ENCODE results near the gene POLE.

The POLE gene

GRCh38 chr12:132659146-132659545 lies 28.0 kb downstream of the POLE start:
- no peak overlapping the region for H3K4me3 Mint-ChIP-seq
- DNase-seq (no peak), ATAC-seq (no peak)
- H3K36me3 Mint-ChIP-seq (ENCODE audit: low read depth), result peaks cover 67% of the 10 kb centered on the region
- no peak overlapping the region for H3K27ac Mint-ChIP-seq
- no peaks in the 10 kb centered on the region for H3K9me3 Mint-ChIP-seq
- no peaks in the 10 kb centered on the region for H3K27me3 Mint-ChIP-seq
- H3K4me1 Mint-ChIP-seq, result no peaks in the 10 kb centered on the region

- peaks cover 73% of the 10 kb centered on the region for H3K36me3 Mint-ChIP-seq (ENCODE audit: low read depth)
- H3K9me3 Mint-ChIP-seq, result no peaks in the 10 kb centered on the region
- DNase-seq (no peak), ATAC-seq (no peak)
- H3K27me3 Mint-ChIP-seq, result no peaks in the 10 kb centered on the region
- no peak overlapping the region for H3K4me3 Mint-ChIP-seq
- no peak overlapping the region for H3K27ac Mint-ChIP-seq
- H3K4me1 Mint-ChIP-seq, result no peaks in the 10 kb centered on the region
Measured at GRCh38 chr12:132658149-132658894, 28.8 kb downstream of the POLE start.

- Mint-ChIP-seq H3K27me3 (no peaks in the 10 kb centered on the region), H3K27ac (no peak overlapping the region), H3K4me3 (no peak overlapping the region), H3K4me1 (no peaks in the 10 kb centered on the region), H3K36me3 (ENCODE audit: low read depth) (peaks cover 68% of the 10 kb centered on the region), H3K9me3 (no peaks in the 10 kb centered on the region)
- DNase-seq (no peak), ATAC-seq (no peak)
Measured at GRCh38 chr12:132657004-132657727, 30.0 kb downstream of the POLE start.

- Mint-ChIP-seq H3K36me3 (ENCODE audit: low read depth) (peaks cover 62% of the 10 kb centered on the region), H3K27ac (no peak overlapping the region), H3K27me3 (no peaks in the 10 kb centered on the region), H3K9me3 (no peaks in the 10 kb centered on the region), H3K4me3 (no peak overlapping the region), H3K4me1 (no peaks in the 10 kb centered on the region)
- DNase-seq, result no peak
- no peak for ATAC-seq
Measured at GRCh38 chr12:132653567-132654290, 33.4 kb downstream of the POLE start.

- no peak for DNase-seq
- H3K27ac Mint-ChIP-seq, result no peak overlapping the region
- peaks cover 58% of the 10 kb centered on the region for H3K36me3 Mint-ChIP-seq (ENCODE audit: low read depth)
- ATAC-seq, result no peak
- no peaks in the 10 kb centered on the region for H3K9me3 Mint-ChIP-seq
- peaks cover 4% of the 10 kb centered on the region for H3K4me1 Mint-ChIP-seq
- H3K27me3 Mint-ChIP-seq, result no peaks in the 10 kb centered on the region
- H3K4me3 Mint-ChIP-seq, result no peak overlapping the region
Measured at GRCh38 chr12:132651444-132652100, 35.6 kb downstream of the POLE start.

GRCh38 chr12:132649226-132649945 lies 37.8 kb downstream of the POLE start:
- DNase-seq (no peak), ATAC-seq (no peak)
- Mint-ChIP-seq H3K36me3 (ENCODE audit: low read depth) (peaks cover 53% of the 10 kb centered on the region), H3K9me3 (no peaks in the 10 kb centered on the region), H3K27ac (no peak overlapping the region), H3K4me3 (no peak overlapping the region), H3K4me1 (peaks cover 4% of the 10 kb centered on the region), H3K27me3 (no peaks in the 10 kb centered on the region)

GRCh38 chr12:132648616-132649225 lies 38.4 kb downstream of the POLE start:
- Mint-ChIP-seq H3K36me3 (ENCODE audit: low read depth) (peaks cover 48% of the 10 kb centered on the region), H3K4me1 (peaks cover 4% of the 10 kb centered on the region), H3K27me3 (no peaks in the 10 kb centered on the region), H3K4me3 (no peak overlapping the region), H3K9me3 (no peaks in the 10 kb centered on the region), H3K27ac (no peak overlapping the region)
- DNase-seq, result no peak
- ATAC-seq, result no peak

GRCh38 chr12:132647858-132648257 lies 39.3 kb downstream of the POLE start:
- Mint-ChIP-seq H3K4me3 (no peak overlapping the region), H3K27me3 (no peaks in the 10 kb centered on the region), H3K36me3 (ENCODE audit: low read depth) (peaks cover 48% of the 10 kb centered on the region), H3K9me3 (no peaks in the 10 kb centered on the region), H3K27ac (no peak overlapping the region), H3K4me1 (peaks cover 4% of the 10 kb centered on the region)
- DNase-seq, result no peak
- ATAC-seq, result no peak

- DNase-seq, result no peak
- H3K27ac Mint-ChIP-seq, result no peak overlapping the region
- peaks cover 44% of the 10 kb centered on the region for H3K36me3 Mint-ChIP-seq (ENCODE audit: low read depth)
- no peaks in the 10 kb centered on the region for H3K27me3 Mint-ChIP-seq
- no peak for ATAC-seq
- H3K4me1 Mint-ChIP-seq, result peaks cover 4% of the 10 kb centered on the region
- H3K4me3 Mint-ChIP-seq, result no peak overlapping the region
- no peaks in the 10 kb centered on the region for H3K9me3 Mint-ChIP-seq
Measured at GRCh38 chr12:132646850-132647249, 40.3 kb downstream of the POLE start.

- peaks cover 6% of the 10 kb centered on the region for H3K4me1 Mint-ChIP-seq
- H3K27me3 Mint-ChIP-seq, result no peaks in the 10 kb centered on the region
- DNase-seq (no peak), ATAC-seq (no peak)
- no peak overlapping the region for H3K4me3 Mint-ChIP-seq
- no peaks in the 10 kb centered on the region for H3K9me3 Mint-ChIP-seq
- no peak overlapping the region for H3K27ac Mint-ChIP-seq
- H3K36me3 Mint-ChIP-seq (ENCODE audit: low read depth), result peaks cover 48% of the 10 kb centered on the region
Measured at GRCh38 chr12:132642846-132643835, 44.0 kb downstream of the POLE start.

GRCh38 chr12:132641811-132642650 lies 45.1 kb downstream of the POLE start:
- no peak for ATAC-seq
- DNase-seq, result no peak
- Mint-ChIP-seq H3K36me3 (ENCODE audit: low read depth) (peaks cover 51% of the 10 kb centered on the region), H3K4me3 (no peak overlapping the region), H3K9me3 (no peaks in the 10 kb centered on the region), H3K4me1 (peaks cover 3% of the 10 kb centered on the region), H3K27me3 (no peaks in the 10 kb centered on the region), H3K27ac (no peak overlapping the region)

GRCh38 chr12:132640936-132641335 lies 46.2 kb downstream of the POLE start:
- peaks cover 53% of the 10 kb centered on the region for H3K36me3 Mint-ChIP-seq (ENCODE audit: low read depth)
- H3K27me3 Mint-ChIP-seq, result no peaks in the 10 kb centered on the region
- H3K4me3 Mint-ChIP-seq, result no peak overlapping the region
- ATAC-seq (no peak), DNase-seq (no peak)
- H3K9me3 Mint-ChIP-seq, result no peaks in the 10 kb centered on the region
- no peak overlapping the region for H3K27ac Mint-ChIP-seq
- peaks cover 1% of the 10 kb centered on the region for H3K4me1 Mint-ChIP-seq
